Activated CD8-positive, alpha-beta memory T cell treated with anti-CD3 and anti-CD28 coated beads, Interleukin-2, amount 50 U/mL, for 1 hour (primary cell): Measurements from ENCODE around the gene ANXA10.
"Not testable (repeated sequence)": the region's sequence is repeated elsewhere in the genome, so short reads cannot be mapped to it uniquely, and the experiment has no call there.

Experiments
- DNase-seq: peaks from one replicate; pipeline ENCODE4 v3.0.0-alpha.2; 2020; ENCODE audit errors: extremely low read depth

Gene ANXA10, protein sequence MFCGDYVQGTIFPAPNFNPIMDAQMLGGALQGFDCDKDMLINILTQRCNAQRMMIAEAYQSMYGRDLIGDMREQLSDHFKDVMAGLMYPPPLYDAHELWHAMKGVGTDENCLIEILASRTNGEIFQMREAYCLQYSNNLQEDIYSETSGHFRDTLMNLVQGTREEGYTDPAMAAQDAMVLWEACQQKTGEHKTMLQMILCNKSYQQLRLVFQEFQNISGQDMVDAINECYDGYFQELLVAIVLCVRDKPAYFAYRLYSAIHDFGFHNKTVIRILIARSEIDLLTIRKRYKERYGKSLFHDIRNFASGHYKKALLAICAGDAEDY

DNA sequence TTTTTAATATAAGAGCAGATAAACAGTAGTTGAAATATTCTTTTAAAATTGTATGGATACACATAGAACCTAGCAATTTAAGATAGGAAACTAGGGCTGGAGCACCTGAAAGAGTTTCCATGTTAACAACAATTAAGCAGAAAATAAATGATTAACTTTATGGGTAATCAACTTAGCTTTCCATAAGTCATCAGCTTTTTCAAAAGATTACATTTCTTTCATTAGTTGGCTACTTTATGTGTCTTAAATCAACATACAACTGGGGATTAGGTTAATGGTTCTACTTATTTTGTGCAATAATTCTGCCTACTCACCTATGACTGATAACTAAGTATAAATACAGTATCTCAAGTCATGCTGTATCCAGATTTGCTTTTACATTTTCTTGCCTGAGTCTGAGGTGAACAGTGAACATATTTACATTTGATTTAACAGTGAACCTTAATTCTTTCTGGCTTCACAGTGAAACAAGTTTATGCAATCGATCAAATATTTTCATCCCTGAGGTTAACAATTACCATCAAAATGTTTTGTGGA lies at the start of gene ANXA10:
TSS of gene ANXA10 (plus strand) at position 362 of the 537 bp plus-strand sequence. CDS start at position 526, 164 bp downstream.
- DNase-seq: no peak

DNA sequence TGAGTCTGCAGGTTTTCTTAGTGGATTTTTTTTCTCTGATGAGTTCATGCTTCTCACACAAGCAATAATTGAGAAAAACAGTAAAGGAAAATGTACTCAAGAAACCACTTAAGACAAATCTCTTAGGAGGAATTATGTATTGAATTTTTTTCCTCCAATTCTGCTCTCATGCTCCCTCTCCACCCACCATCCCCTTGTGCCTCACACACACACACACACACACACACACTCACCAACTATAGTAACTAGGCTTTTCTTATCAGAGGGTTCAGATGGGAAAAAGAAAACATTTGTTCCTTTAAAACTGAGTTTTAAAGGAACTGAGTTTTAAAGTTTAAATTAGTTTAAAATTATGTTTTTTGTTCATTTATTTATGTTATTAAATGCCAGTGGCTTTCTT lies 47.0 kb upstream of the ANXA10 start:
- no peak for DNase-seq

DNA sequence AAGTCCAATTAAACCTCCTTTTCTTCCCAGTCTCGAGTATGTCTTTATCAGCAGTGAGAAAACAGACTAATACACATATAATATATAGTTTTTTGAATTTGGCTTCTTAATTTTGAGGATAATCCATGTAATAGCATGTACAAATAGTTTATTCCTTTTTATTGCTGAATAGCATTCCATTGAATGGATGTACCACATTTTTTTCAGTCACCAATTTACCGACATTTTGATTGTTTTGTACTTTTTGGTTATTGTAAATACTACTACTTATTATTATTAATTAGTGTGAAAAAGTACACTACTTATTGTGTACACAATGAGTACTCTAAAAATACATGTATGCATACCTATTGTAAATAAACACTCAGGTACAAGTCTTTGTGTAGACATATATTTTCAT lies 42.3 kb upstream of the ANXA10 start:
- DNase-seq: no peak

DNA sequence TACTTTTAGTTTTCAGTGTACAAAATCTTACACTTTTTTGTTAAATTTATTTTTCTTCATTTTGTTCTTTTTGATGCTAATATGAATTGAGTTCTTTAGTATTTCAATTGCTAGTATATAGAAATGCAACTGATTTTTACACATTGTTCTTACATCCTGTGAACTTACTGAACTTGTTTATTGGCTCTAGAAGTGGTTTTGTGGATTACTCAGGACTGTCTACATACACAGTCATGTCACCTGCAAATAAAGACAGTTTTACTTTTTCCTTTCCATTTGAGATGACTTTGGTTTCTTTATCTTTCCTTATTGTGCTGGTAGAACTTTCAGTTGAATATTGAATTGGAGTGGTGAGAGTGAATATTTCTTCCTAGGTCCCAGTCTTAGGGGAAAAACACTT lies 40.8 kb upstream of the ANXA10 start:
- DNase-seq: no peak

DNA sequence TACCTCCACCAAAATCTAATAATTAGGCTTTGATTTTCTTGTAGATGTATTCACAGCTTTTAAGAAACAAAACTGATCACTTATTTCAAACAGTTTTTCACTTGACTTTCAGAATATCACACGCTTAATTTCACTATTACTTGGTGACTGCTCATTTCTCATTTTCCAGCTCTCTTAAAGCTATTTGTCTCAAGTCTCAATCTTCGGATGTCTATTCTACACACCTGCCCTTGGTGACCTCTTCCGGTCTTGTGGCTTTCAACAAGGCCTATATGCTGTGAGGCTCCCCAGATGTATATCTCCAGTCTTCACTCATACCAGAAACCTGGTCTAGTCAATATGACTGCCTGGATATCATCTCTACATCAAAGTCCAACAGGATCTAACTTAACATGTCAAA lies 34.9 kb upstream of the ANXA10 start:
- no peak for DNase-seq

DNA sequence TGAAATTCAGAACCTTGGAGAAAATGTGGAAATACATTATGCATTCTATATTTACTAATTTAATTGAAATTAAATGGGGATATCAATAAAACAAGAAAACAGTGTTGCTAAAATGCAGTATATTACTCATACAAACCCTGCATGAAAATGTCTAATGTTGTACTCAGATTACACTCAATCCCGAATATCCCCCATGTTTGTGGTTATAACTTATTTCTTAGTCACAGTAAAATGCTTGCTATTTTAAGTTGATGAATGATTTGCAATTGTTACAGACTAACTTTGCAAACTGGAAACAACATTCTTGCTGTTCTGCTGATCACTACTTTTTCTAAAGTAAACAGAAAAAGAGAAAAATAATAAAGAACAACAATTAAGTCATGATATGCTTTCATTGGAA lies 33.1 kb upstream of the ANXA10 start:
- DNase-seq: no peak

DNA sequence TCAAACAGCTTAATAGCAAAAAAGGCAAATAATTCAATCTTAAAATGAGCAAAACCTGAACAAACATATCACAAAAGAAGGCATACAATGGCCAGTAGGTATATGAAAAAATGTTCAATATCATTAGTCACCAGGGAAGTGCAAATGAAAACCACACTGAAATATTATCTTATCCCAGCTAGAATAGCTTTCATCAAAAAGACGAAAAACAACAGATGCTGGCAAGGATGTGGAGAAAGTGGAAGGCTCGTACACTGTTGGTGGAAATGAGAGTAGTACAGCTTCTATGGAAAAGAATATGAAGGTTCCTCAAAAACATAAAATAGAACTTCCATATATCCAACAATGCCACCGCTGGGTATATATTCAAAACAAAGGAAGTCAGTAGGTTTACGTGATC lies 29.3 kb upstream of the ANXA10 start:
- no peak for DNase-seq

DNA sequence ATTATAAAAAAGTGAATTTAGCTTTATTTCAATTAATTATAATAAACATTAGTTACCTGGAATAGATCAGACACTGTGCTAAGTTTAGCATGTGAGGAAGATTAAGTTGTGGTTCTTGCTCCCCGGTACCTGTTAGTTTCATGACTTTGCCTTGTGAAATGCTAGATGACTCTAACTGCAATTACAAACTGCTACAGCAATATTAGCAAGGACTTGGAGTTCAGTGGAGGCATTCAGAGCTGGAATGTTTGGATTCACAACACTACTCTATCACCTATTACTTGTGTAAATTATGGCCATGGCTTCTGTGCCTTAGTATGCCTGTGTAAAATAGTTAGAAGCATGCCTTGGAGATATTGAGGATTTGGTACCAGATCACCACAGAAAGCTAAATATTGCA lies 21.4 kb upstream of the ANXA10 start:
- no peak for DNase-seq

DNA sequence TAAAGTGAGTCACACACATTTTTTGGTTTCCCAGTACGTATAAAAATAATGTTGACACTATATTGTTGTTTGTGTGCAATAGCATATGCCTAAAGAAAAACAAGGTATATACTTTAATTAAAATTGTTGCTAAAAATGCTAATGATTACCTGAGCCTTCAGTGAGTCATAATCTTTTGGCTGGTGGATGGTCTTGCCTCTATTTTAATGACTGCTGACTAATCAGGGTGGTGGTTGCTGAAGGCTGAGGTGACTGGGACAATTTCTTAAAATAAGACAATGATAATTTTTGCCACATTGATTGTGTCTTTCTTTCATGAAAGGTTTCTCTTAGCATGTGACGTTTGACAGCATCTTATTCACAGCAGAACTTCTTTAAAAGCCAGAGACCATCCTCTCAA lies 21.0 kb upstream of the ANXA10 start:
- no peak for DNase-seq

DNA sequence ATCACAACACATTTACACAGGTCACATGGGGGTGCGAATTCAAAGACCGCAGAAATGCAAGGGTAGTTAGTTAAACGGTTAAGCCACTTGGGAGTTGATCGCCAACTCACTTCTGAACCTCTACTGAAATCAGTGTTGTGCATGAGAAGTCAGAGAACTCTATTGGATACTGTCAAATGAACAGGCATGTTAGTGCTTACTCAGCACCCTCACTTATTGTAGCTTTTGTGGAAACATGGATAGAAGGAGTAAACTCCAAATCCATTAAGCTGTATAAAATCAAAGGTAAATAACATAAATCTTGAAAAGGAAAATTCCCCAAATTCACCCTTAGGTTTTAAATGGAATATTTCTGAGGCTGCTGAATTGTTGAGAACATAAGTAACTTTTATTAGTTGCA lies 17.5 kb upstream of the ANXA10 start:
- no peak for DNase-seq

DNA sequence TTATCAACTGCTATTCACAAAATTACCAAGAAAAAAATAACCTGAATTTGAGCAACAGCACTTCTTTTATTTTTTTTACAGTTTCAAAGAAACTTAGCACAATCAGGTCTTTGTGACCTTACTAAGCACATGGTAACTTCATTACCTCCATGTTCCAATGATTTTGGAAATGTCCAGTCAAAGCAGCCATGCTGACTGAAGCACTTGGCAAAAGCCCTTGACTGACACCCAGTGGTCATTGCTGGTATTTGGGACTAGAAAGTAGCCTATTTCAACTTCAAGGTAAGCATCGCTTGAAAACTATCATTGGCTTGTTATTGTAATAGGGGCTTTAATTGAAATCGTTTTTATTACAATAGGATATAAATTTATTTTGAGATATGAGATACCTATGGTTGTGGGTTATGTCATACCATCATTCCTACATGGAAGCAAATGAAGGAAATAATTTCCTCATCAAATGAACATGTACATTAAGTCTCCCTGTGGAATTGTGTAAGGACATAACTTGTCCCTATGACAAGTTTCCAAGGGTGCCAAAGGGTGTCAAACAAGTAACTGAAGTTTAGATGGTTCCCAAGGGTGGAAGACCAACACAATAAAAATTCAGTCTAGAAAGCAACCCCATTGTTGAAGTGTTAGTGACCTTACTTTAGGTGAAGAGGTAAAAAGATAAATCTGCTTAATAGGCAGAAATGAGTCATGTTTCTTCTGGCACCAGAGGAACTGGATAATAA lies 15.2 kb upstream of the ANXA10 start:
- no peak for DNase-seq

DNA sequence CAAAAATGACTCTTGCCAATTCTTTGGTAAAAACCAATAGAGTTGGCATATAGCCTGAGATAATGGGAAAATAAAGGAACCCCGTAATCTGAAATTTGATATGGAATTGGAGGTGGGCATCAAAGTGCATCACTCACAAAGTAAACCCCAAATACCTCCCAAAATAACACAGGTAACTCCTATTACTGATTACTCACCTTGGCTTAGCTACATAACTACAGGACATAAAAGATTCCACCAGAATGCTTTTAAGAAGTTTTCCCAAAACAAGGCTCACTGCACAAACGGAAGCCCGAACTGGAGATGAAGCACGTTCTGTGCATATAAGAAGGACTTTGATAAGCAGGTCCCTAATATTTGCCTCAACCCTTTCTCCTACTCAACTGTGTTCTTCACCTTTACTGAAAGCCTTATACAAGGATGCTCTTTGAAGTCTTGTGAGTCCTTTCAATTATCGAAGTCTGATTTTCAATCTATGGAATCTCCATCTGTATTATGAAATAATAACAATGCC lies 14.6 kb upstream of the ANXA10 start:
- no peak for DNase-seq

DNA sequence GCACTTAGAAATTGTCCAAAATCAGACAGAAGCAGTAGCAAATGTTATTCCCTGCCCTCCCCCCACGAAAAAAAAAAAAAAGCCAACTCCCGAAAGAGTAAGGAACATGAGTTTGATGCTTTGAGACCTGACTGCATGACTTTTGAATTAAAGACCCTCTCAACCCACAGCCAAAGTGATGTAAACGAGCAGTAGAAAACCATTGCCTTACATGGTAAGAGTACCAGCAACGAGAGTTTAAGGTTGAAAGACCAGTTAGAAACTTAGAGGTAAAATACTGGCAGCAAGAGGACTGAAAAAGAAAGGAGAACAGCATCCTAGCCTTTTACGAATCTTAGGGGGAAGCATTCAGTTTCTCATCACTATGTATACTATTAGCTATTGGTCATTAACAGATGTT lies 10.0 kb upstream of the ANXA10 start:
- no peak for DNase-seq

DNA sequence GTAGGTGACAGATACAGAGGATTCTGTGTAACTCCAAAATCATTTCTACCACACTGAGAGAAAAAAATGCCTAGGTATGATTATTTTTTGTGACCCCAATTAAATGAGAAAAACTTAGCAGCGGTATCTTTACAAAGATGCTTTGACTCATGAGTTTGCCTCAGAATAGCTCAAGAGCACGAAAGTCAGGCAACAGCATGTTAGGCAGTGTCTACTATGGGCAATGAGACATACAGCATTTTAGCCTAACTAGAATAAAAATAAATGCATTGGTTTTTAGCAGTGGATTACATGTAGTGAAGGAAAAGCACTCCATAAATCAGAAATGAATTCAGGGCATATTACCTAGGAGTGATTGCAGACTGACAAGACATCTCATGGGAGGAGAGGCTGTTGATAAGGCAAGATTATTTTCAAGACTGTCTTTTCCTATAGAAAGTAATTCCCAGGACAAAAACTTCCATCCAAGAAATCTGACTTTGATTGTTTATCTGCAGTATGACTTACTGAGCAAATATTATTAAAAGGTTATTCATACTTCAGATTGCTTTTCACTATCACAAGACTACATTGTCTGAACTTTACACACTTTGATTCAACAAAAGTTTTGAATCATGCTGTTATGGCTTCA lies 3.6 kb downstream of the ANXA10 start:
- no peak for DNase-seq

DNA sequence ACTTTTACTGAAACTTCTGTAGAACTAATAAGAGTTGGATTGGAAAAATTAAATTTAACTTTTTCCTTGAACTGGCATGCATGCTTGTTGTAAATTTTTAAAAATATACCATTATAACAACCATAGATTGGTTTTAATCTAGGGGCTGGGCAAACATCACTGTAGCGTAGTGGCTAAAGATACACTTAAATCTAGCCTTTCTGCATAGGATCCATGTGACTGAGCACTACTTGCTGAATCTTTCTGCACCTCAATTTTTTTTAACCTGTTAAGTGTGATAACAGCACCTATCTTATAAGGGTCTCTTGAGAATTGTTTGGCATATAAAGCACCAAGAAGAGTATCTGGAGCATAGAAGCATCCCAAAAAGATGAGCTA lies 4.1 kb downstream of the ANXA10 start:
- DNase-seq: no peak

DNA sequence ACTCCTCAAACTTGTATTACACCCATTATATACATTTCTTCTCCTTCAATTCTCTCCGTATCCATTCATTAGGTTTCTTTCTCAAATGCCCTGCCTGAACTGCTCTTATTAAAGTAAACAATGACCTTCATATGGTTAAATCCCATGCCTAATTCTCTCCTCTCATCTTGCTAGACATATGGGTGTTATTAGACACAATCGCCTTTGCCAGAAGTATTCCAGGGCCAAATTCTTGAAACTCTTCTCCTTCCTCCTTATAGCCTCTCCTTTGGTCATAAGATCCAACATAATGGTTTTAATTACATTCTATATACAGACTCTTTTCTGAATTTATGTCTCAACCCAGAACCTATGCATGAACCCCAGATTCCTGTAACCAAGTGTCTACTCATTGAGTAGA lies 4.8 kb downstream of the ANXA10 start:
- no peak for DNase-seq

DNA sequence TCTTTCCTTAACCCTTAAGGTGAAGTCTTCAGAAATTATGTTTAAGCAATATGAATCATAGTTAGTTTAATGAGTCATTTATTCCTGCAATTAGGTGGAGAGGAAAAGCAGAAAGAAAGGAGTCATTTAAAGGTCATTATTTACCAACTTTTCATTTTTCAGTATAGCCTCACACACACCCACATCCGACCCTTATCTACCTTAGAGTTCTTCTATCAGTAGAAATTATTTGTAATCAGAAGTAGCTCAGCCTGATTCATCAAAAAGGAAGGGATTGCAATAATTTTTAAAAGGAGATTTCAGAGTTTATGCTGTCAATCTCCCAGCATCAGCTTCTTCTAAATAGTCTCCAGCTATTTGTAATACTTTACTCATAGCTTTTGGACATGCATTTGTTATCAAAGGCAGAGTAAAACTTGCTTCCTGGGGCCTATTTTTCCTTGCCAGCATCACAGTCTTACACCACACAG lies 5.9 kb downstream of the ANXA10 start:
- DNase-seq: no peak

DNA sequence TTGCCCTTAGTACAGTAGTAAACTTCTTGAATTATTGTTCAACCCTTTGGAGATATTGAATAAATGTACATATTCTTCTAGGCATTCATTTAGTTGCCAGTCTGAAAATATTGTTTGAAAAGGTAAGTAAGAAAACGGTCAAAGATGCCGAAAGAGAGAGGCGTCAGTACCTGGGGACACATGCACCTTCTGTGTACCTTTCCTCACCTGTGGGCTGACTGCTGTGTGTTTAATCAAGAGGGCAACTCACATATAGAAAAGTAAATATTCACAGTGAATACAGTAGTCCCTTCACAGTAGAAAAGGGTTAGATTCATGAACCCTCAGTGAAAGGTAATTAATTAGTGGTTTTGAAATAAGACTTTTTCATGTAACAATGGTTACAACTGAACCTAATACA lies 6.9 kb downstream of the ANXA10 start:
- no peak for DNase-seq

DNA sequence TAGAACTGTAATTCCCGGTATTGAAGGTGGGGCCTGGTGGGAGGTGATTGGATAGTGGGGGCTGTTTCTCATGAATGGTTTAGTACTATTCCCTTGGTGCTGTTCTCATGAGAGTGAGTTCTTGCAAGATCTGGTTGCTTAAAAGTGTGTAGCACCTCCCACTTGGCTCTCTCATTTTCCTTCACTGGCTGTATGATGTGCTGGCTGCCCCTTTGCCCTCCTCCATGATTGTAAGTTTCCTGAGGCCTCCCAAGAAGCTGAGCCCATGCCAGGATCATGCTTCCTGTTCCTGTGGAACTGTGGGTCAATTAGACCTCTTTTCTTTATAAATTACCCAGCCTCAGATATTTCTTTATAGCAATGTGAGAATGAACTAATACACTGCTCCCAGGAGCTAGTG lies 8.7 kb downstream of the ANXA10 start:
- DNase-seq: no peak

DNA sequence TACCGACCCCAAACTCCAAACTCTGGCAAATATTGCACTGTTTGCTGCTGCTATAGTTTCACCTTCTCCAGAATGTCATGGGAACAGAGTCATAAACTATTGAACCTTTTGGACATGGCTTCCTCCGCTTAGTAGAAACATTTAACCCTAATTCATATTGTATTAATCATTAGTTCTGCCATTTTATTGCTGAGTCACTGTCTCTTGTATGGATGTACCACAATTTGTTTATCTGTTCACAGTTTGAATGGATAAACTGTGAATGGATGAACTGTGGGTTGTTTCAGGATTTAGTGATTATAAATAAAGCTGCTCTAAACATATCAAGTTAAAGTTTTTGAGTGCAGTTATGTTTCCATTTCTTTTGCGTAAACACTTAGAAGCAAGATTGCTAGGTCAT lies 10.1 kb downstream of the ANXA10 start:
- no peak for DNase-seq

DNA sequence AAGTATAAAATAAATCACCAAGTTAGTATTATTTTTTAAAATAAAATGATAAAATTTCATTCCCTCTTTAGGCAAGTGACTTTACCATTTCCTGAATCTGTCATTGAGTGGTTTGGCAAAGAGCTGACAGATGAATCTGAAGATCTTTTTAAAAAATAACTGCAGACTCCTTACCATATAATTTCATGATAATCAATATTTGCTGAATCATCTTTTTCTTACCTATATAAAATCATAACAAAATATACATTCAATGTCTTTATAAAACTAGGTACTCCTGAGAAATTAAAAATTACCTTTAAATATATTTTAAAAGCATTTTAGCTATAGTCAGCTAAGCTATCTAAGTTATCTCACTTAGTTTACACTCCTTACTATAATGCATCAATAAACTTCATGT lies 17.2 kb downstream of the ANXA10 start:
- no peak for DNase-seq

DNA sequence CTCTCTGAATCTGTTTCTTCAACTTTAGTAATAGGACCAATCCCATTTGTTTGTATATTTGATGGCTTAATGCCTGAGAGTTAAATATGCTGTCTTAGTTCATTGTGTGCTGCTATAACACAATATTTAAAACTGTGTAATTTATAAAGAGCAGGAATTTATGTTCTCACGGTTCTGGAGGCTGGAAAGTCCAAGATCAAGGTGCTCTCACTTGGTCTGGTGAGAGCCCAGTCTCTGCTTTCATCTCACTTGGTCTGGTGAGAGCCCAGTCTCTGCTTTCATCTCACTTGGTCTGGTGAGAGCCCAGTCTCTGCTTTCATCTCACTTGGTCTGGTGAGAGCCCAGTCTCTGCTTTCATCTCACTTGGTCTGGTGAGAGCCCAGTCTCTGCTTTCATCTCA lies 20.7 kb downstream of the ANXA10 start:
- not testable (repeated sequence) for DNase-seq
